GM23338 (cell line): ENCODE measurements around the gene ACP2. TPM values are rescaled to one million over a fixed set of nuclear protein-coding genes. Genes with fewer than 3 reads are reported as not detected.

Experiments used
- ATAC-seq: fragments of 200-7000 bp; cut with Tn5 transposase; 3 replicates; pipeline ENCODE4 v1.9.1; 2020
- DNase-seq: peaks from one replicate; pipeline ENCODE4 v3.0.0-alpha.2; 2015; ENCODE audit warnings: low spot score
- H2AFZ ChIP-seq: fragments of 200-600 bp; sonication (generic); 2 replicates; pipeline ENCODE4 v1.8.0; 2016; ENCODE audit warnings: antibody characterized with exemption, mild to moderate bottlenecking, moderate library complexity
- H3F3A ChIP-seq: fragments of 200-600 bp; sonication (generic); replicated peaks from 2 replicates; pipeline ENCODE4 v1.8.0; 2017; ENCODE audit warnings: antibody characterized with exemption, mixed run types, low read depth
- H3K27ac ChIP-seq: fragments of 200-600 bp; sonication (generic); 2 replicates; pipeline ENCODE4 v1.6.1; 2016; ENCODE audit warnings: low read depth
- H3K27me3 ChIP-seq: fragments of 200-600 bp; sonication (generic); 2 replicates; pipeline ENCODE4 v1.8.0; 2016; ENCODE audit warnings: mild to moderate bottlenecking, mixed run types, moderate library complexity; ENCODE audit not compliant: insufficient read depth
- H3K36me3 ChIP-seq: fragments of 200-600 bp; sonication (generic); 2 replicates; pipeline ENCODE4 v1.8.0; 2016; ENCODE audit warnings: mild to moderate bottlenecking; ENCODE audit not compliant: insufficient read depth
- H3K4me1 ChIP-seq: fragments of 200-600 bp; sonication (generic); 2 replicates; pipeline ENCODE4 v1.8.0; 2016; ENCODE audit warnings: mild to moderate bottlenecking, moderate library complexity; ENCODE audit not compliant: insufficient read depth
- H3K4me2 ChIP-seq: fragments of 200-600 bp; sonication (generic); 2 replicates; pipeline ENCODE4 v1.7.1; 2017; ENCODE audit warnings: mixed run types
- H3K4me3 ChIP-seq: fragments of 200-600 bp; sonication (generic); 2 replicates; pipeline ENCODE4 v1.6.1; 2016; ENCODE audit warnings: mixed run types
- H3K79me2 ChIP-seq: fragments of 200-600 bp; sonication (generic); replicated peaks from 2 replicates; pipeline ENCODE4 v1.8.0; 2017; ENCODE audit warnings: mild to moderate bottlenecking; ENCODE audit not compliant: insufficient read depth
- H3K9me2 ChIP-seq: fragments of 200-600 bp; sonication (generic); 2 replicates; pipeline ENCODE4 v1.8.0; 2017; ENCODE audit not compliant: insufficient read depth
- H4K20me1 ChIP-seq: fragments of 200-600 bp; sonication (generic); replicated peaks from 2 replicates; pipeline ENCODE4 v1.8.0; 2017; ENCODE audit warnings: mild to moderate bottlenecking; ENCODE audit not compliant: insufficient read depth
- H3K27ac Mint-ChIP-seq: 2 replicates; pipeline ENCODE4 v1.8.0; 2020; ENCODE audit warnings: inconsistent platforms, mild to moderate bottlenecking, moderate library complexity, mixed read lengths
- H3K27me3 Mint-ChIP-seq: 3 replicates; pipeline ENCODE4 v1.8.0; 2022; ENCODE audit warnings: low read depth, mild to moderate bottlenecking, moderate library complexity, mixed read lengths, inconsistent platforms; ENCODE audit not compliant: insufficient read depth, poor library complexity
- H3K36me3 Mint-ChIP-seq: 3 replicates; pipeline ENCODE4 v1.8.0; 2021; ENCODE audit warnings: low read depth, mild to moderate bottlenecking, inconsistent platforms, moderate library complexity, mixed read lengths
- H3K4me1 Mint-ChIP-seq: 3 replicates; pipeline ENCODE4 v1.8.0; 2020; ENCODE audit warnings: mild to moderate bottlenecking, inconsistent platforms, mixed read lengths
- H3K4me3 Mint-ChIP-seq: 3 replicates; pipeline ENCODE4 v1.8.0; 2021; ENCODE audit warnings: moderate library complexity, mild to moderate bottlenecking, inconsistent platforms, mixed read lengths
- H3K9me3 Mint-ChIP-seq: 3 replicates; pipeline ENCODE4 v1.8.0; 2020; ENCODE audit warnings: moderate library complexity, mild to moderate bottlenecking, inconsistent platforms, mixed read lengths
- CREB1 ChIP-seq: fragments of 250-450 bp; sonication (Bioruptor Pico); IDR thresholded peaks from 2 replicates; pipeline ENCODE4 v1.5.0; 2020; ENCODE audit warnings: low read depth, mild to moderate bottlenecking, moderate library complexity
- CTCF ChIP-seq, 2 experiments: fragments of 200-600 bp in 1 of 2; sonication (generic) in 1 of 2; conservative IDR thresholded peaks; 2 replicates each; pipeline versions ENCODE4 v1.5.1 to v1.6.1; 2016 to 2017; ENCODE audit warnings: antibody characterized with exemption in 2 of 2, low read depth in 2 of 2, mild to moderate bottlenecking in 2 of 2, moderate library complexity in 1 of 2
- ETS1 ChIP-seq: IDR thresholded peaks from 2 replicates; pipeline ENCODE4 v1.6.1; 2016; ENCODE audit warnings: antibody characterized with exemption
- EZH2 ChIP-seq: fragments of 200-600 bp; sonication (generic); IDR thresholded peaks from one replicate; pipeline ENCODE4 v1.8.0; 2017; ENCODE audit warnings: antibody characterized with exemption, mild to moderate bottlenecking, low read depth; ENCODE audit not compliant: unreplicated experiment
- EZH2phosphoT487 ChIP-seq: fragments of 200-600 bp; sonication (generic); IDR thresholded peaks from one replicate; pipeline ENCODE4 v1.8.1; 2018; ENCODE audit warnings: antibody characterized with exemption; ENCODE audit not compliant: unreplicated experiment
- JUNB ChIP-seq: IDR thresholded peaks from one replicate; pipeline ENCODE4 v1.6.1; 2016; ENCODE audit warnings: antibody characterized with exemption; ENCODE audit not compliant: unreplicated experiment
- NANOG ChIP-seq: IDR thresholded peaks from 2 replicates; pipeline ENCODE4 v1.6.1; 2016; ENCODE audit warnings: antibody characterized with exemption, borderline replicate concordance
- POLR2AphosphoS5 ChIP-seq: IDR thresholded peaks from 2 replicates; pipeline ENCODE4 v1.6.1; 2016; ENCODE audit warnings: antibody characterized with exemption, low read depth
- REST ChIP-seq: IDR thresholded peaks from one replicate; pipeline ENCODE4 v1.6.1; 2018; ENCODE audit warnings: antibody characterized with exemption; ENCODE audit not compliant: unreplicated experiment
- STAT1 ChIP-seq: IDR thresholded peaks from one replicate; pipeline ENCODE4 v1.6.1; 2016; ENCODE audit warnings: antibody characterized with exemption; ENCODE audit not compliant: unreplicated experiment
- ZNF114 ChIP-seq: fragments of 250-450 bp; sonication (Bioruptor Pico); IDR thresholded peaks from 2 replicates; pipeline ENCODE4 v1.5.0; 2020; ENCODE audit warnings: mild to moderate bottlenecking, moderate library complexity
- ZNF331 ChIP-seq: fragments of 250-450 bp; sonication (Bioruptor Pico); IDR thresholded peaks from 2 replicates; pipeline ENCODE4 v1.5.0; 2020; ENCODE audit warnings: low read depth, mild to moderate bottlenecking, moderate library complexity
- ZNF462 ChIP-seq: fragments of 250-450 bp; sonication (Bioruptor Pico); IDR thresholded peaks from 2 replicates; pipeline ENCODE4 v1.5.0; 2020; ENCODE audit warnings: mild to moderate bottlenecking, moderate library complexity
- polyA plus RNA-seq: library from polyadenylated mRNA; unstranded; fragments of >200 nt; fragmentation: Nextera tagmentation; extraction: Ambion mirVana; gene quantifications from 2 replicates; pipeline ENCODE4 v1.2.1, GENCODE V29; 2016
- total RNA-seq: library from RNA; depleted of rRNA; stranded (reverse); fragments of >200 nt; shearing (Covaris generic); gene quantifications from 2 replicates; pipeline ENCODE4 v1.2.3, GENCODE V29; 2014

The ACP2 gene
- total and polyA plus RNA-seq, 2 experiments from 2014 or later, result 7.3 to 32.1 TPM

- Histone ChIP-seq H3K9me2 (no peaks in the 10 kb centered on the region), H2AFZ (no peak overlapping the region), H3K4me3 (no peak overlapping the region), H4K20me1 (peaks cover 6% of the 10 kb centered on the region), H3F3A (no peaks in the 10 kb centered on the region), H3K27ac (no peak overlapping the region), H3K4me1 (no peaks in the 10 kb centered on the region), H3K79me2 (no peaks in the 10 kb centered on the region), H3K36me3 (peaks cover 53% of the 10 kb centered on the region), H3K27me3 (no peaks in the 10 kb centered on the region), H3K4me2 (no peak overlapping the region)
- DNase-seq, result no peak
- Mint-ChIP-seq H3K4me1 (peaks cover 14% of the 10 kb centered on the region; the same call in 2 of the 3 replicates), H3K27me3 (no peaks in the 10 kb centered on the region), H3K36me3 (peaks cover 75% of the 10 kb centered on the region), H3K9me3 (no peaks in the 10 kb centered on the region), H3K27ac (no peak overlapping the region), H3K4me3 (no peak overlapping the region)
- TF ChIP-seq STAT1, result no peak
- TF ChIP-seq NANOG, result no peak
- no peak for TF ChIP-seq CREB1 (CRISPR knock-in tag)
- TF ChIP-seq ETS1, result no peak
- TF ChIP-seq EZH2phosphoT487, result no peak
- TF ChIP-seq ZNF114, result no peak
- TF ChIP-seq EZH2, result no peak
- no peak for TF ChIP-seq CTCF (conservative IDR thresholded peaks at IDR 0.05; ENCODE audit: low read depth in 2 of 2)
- TF ChIP-seq JUNB, result no peak
- TF ChIP-seq POLR2AphosphoS5, result no peak
- no peak for TF ChIP-seq ZNF462 (CRISPR knock-in tag)
- no peak for TF ChIP-seq ZNF331
- TF ChIP-seq REST, result no peak
- no peak for ATAC-seq
These were observed 31.5 kb upstream of the ACP2 start for GRCh38 chr11:47280099-47280498.
